OCI-LY7 (cell line): ENCODE results near the gene CPNE9.

Source experiments
- EZH2phosphoT487 ChIP-seq: fragments of 200-600 bp; sonication (generic); IDR thresholded peaks from 2 replicates; pipeline ENCODE4 v1.6.1; 2018; ENCODE audit warnings: low read depth, borderline replicate concordance, mild to moderate bottlenecking, mixed run types, antibody characterized with exemption, low read length, moderate library complexity, mixed read lengths
- TF ChIP-seq, protein P1 (sequence below): fragments of 200-600 bp; sonication (generic); conservative IDR thresholded peaks from 2 replicates; pipeline ENCODE4 v1.5.1; 2014; ENCODE audit warnings: mild to moderate bottlenecking, antibody characterized with exemption, low read length, moderate library complexity, mixed read lengths

- TF ChIP-seq, protein P1, sequence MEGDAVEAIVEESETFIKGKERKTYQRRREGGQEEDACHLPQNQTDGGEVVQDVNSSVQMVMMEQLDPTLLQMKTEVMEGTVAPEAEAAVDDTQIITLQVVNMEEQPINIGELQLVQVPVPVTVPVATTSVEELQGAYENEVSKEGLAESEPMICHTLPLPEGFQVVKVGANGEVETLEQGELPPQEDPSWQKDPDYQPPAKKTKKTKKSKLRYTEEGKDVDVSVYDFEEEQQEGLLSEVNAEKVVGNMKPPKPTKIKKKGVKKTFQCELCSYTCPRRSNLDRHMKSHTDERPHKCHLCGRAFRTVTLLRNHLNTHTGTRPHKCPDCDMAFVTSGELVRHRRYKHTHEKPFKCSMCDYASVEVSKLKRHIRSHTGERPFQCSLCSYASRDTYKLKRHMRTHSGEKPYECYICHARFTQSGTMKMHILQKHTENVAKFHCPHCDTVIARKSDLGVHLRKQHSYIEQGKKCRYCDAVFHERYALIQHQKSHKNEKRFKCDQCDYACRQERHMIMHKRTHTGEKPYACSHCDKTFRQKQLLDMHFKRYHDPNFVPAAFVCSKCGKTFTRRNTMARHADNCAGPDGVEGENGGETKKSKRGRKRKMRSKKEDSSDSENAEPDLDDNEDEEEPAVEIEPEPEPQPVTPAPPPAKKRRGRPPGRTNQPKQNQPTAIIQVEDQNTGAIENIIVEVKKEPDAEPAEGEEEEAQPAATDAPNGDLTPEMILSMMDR: no peak
- TF ChIP-seq EZH2phosphoT487: no peak
Observed at GRCh38 chr3:9690451-9691450, 12.9 kb upstream of the CPNE9 start.
